CMK (cell line): ENCODE measurements around the gene SSTR5.

Experiments
- DNase-seq: peaks from one replicate; pipeline ENCODE4 v3.0.0-alpha.2; 2010; ENCODE audit warnings: low read depth

SSTR5 gene

GRCh38 chr16:1040346-1040745 lies 32.2 kb upstream of the SSTR5 start:
- DNase-seq: no peak

GRCh38 chr16:1042049-1042744 lies 30.4 kb upstream of the SSTR5 start:
- no peak for DNase-seq

- DNase-seq: no peak
These were observed 29.7 kb upstream of the SSTR5 start for GRCh38 chr16:1042866-1043265.

- no peak for DNase-seq
These were observed 28.6 kb upstream of the SSTR5 start for GRCh38 chr16:1043881-1044451.

GRCh38 chr16:1044460-1045309 lies 27.9 kb upstream of the SSTR5 start:
- DNase-seq: no peak

- DNase-seq: no peak
These were observed 27.1 kb upstream of the SSTR5 start for GRCh38 chr16:1045310-1045992.

GRCh38 chr16:1045993-1046911 lies 26.3 kb upstream of the SSTR5 start:
- no peak for DNase-seq

- no peak for DNase-seq
These were observed 25.4 kb upstream of the SSTR5 start for GRCh38 chr16:1047123-1047522.

GRCh38 chr16:1047801-1048200 lies 24.7 kb upstream of the SSTR5 start:
- DNase-seq: no peak

- no peak for DNase-seq
These were observed 24.0 kb upstream of the SSTR5 start for GRCh38 chr16:1048442-1049112.

GRCh38 chr16:1049113-1049975 lies 23.2 kb upstream of the SSTR5 start:
- DNase-seq: no peak

GRCh38 chr16:1049976-1050247 lies 22.6 kb upstream of the SSTR5 start:
- no peak for DNase-seq

GRCh38 chr16:1050516-1050915 lies 22.0 kb upstream of the SSTR5 start:
- no peak for DNase-seq

- no peak for DNase-seq
These were observed 21.6 kb upstream of the SSTR5 start for GRCh38 chr16:1050921-1051320.

- DNase-seq: no peak
These were observed 21.1 kb upstream of the SSTR5 start for GRCh38 chr16:1051446-1051845.

- DNase-seq: no peak
These were observed 19.8 kb upstream of the SSTR5 start for GRCh38 chr16:1052721-1053120.

GRCh38 chr16:1053121-1053521 lies 19.4 kb upstream of the SSTR5 start:
- no peak for DNase-seq

GRCh38 chr16:1053700-1054368 lies 18.7 kb upstream of the SSTR5 start:
- no peak for DNase-seq
